HepG2 (cell line): ENCODE results near the gene UGP2. TPM values are rescaled to one million over a fixed set of nuclear protein-coding genes. Genes with fewer than 3 reads are reported as not detected.

Source experiments
- AGO2 ChIP-seq: fragments of 200-400 bp; formaldehyde crosslinking; optimal IDR thresholded peaks from 2 replicates; pipeline ENCODE3; 2017; ENCODE audit warnings: mild to moderate bottlenecking, low read depth, low read length, moderate library complexity
- CENPT ChIP-seq: sonication (generic); formaldehyde crosslinking; IDR thresholded peaks from 2 replicates; pipeline ENCODE4 v1.8.0; 2022; ENCODE audit warnings: low read depth, mild to moderate bottlenecking, moderate library complexity, missing genetic modification reagents
- DNMT3B ChIP-seq: conservative IDR thresholded peaks from 2 replicates; pipeline ENCODE4 v1.6.1; 2016; ENCODE audit warnings: missing biosample characterization, control low read depth
- ETV6 ChIP-seq: sonication (generic); formaldehyde crosslinking; conservative IDR thresholded peaks from 2 replicates; pipeline ENCODE4 v1.4.0; 2020; ENCODE audit warnings: missing genetic modification reagents
- KLF12 ChIP-seq: sonication (generic); formaldehyde crosslinking; IDR thresholded peaks from 2 replicates; pipeline ENCODE4 v1.4.0; 2020; ENCODE audit warnings: missing genetic modification reagents, borderline replicate concordance
- MIXL1 ChIP-seq: IDR thresholded peaks from 2 replicates; pipeline ENCODE4 v1.6.1; 2016
- NCOA1 ChIP-seq: sonication (generic); formaldehyde crosslinking; IDR thresholded peaks from 2 replicates; pipeline ENCODE4 v1.9.0; 2021; ENCODE audit warnings: missing genetic modification reagents
- NFE2L2 ChIP-seq: fragments of 150-350 bp; IDR thresholded peaks from 2 replicates; pipeline ENCODE4 v1.6.1; 2014; ENCODE audit warnings: low read length
- POLR2AphosphoS2 ChIP-seq: IDR thresholded peaks from 2 replicates; pipeline ENCODE4 v1.6.1; 2011; ENCODE audit warnings: low read depth, low read length, improper control_type of control experiment
- SP1 ChIP-seq, 2 experiments: fragments of 450-650 bp in 1 of 2; sonication (generic) in 1 of 2; formaldehyde crosslinking in 1 of 2; IDR thresholded peaks; 2 replicates each; pipeline versions ENCODE4 v1.4.0 to v1.6.1; 2016 to 2020; ENCODE audit warnings: missing genetic modification reagents in 1 of 2
- SRSF4 ChIP-seq: fragments of 200-400 bp; formaldehyde crosslinking; IDR thresholded peaks from one replicate; pipeline ENCODE4 v1.6.1; 2018; ENCODE audit warnings: mild to moderate bottlenecking, low read depth, low read length, moderate library complexity; ENCODE audit not compliant: poor library complexity, severe bottlenecking
- ZBTB7B ChIP-seq: sonication (generic); formaldehyde crosslinking; IDR thresholded peaks from 2 replicates; pipeline ENCODE4 v1.4.0; 2020; ENCODE audit warnings: missing genetic modification reagents
- ZNF350 ChIP-seq: sonication (generic); formaldehyde crosslinking; IDR thresholded peaks from 2 replicates; pipeline ENCODE4 v1.4.0; 2020; ENCODE audit warnings: mild to moderate bottlenecking, low read depth, missing genetic modification reagents, borderline replicate concordance
- ZNF468 ChIP-seq: sonication (generic); formaldehyde crosslinking; IDR thresholded peaks from 2 replicates; pipeline ENCODE4 v1.8.0; 2022; ENCODE audit warnings: mild to moderate bottlenecking, moderate library complexity, missing genetic modification reagents
- ZNF572 ChIP-seq: sonication (generic); formaldehyde crosslinking; IDR thresholded peaks from 2 replicates; pipeline ENCODE4 v1.5.1; 2020; ENCODE audit warnings: mild to moderate bottlenecking, missing genetic modification reagents
- ZNF580 ChIP-seq: IDR thresholded peaks from 2 replicates; pipeline ENCODE4 v1.6.1; 2016; ENCODE audit warnings: low read depth, borderline replicate concordance
- ZNF644 ChIP-seq: IDR thresholded peaks from 2 replicates; pipeline ENCODE4 v1.6.1; 2016; ENCODE audit warnings: low read depth
- ZNF704 ChIP-seq: sonication (generic); formaldehyde crosslinking; IDR thresholded peaks from 2 replicates; pipeline ENCODE4 v1.8.1; 2023; ENCODE audit warnings: mild to moderate bottlenecking, inconsistent platforms, moderate library complexity, missing genetic modification reagents, borderline replicate concordance
- ZNF746 ChIP-seq: sonication (generic); formaldehyde crosslinking; IDR thresholded peaks from 2 replicates; pipeline ENCODE4 v1.8.0; 2022; ENCODE audit warnings: mild to moderate bottlenecking, missing genetic modification reagents
- ZNF747 ChIP-seq: sonication (generic); formaldehyde crosslinking; IDR thresholded peaks from 2 replicates; pipeline ENCODE4 v1.8.1; 2023; ENCODE audit warnings: missing genetic modification reagents, mild to moderate bottlenecking, borderline replicate concordance
- ZSCAN25 ChIP-seq: sonication (generic); formaldehyde crosslinking; IDR thresholded peaks from 2 replicates; pipeline ENCODE4 v1.8.0; 2022; ENCODE audit warnings: mild to moderate bottlenecking, missing genetic modification reagents
- polyA plus RNA-seq, 8 experiments: library from polyadenylated mRNA; depleted of rRNA in 3 of 8; stranded (reverse) in 7 of 8; unstranded in 1 of 8; fragments of >200 nt; fragmentation: Illumina TruSeq in 4 of 8; extraction: Trizol in 4 of 8; gene quantifications; 2 replicates each; pipeline versions ENCODE4 v1.2.1 to v1.2.3, GENCODE V29; 2011 to 2016; ENCODE audit warnings: low read depth in 4 of 8, missing spikeins in 1 of 8, mixed read lengths in 1 of 8; ENCODE audit not compliant: insufficient read depth in 1 of 8
- total RNA-seq, 5 experiments: library from RNA; depleted of rRNA; stranded (reverse); fragments of >200 nt; fragmentation: Illumina TruSeq; extraction: Trizol; gene quantifications; 2 replicates each; pipeline ENCODE4 v1.2.3, GENCODE V29; 2016; ENCODE audit warnings: low read depth in 1 of 5
- TF ChIP-seq, protein P1 (sequence below): sonication (generic); formaldehyde crosslinking; IDR thresholded peaks from 2 replicates; pipeline ENCODE4 v1.8.0; 2022; ENCODE audit warnings: missing genetic modification reagents, low read depth, mild to moderate bottlenecking, borderline replicate concordance
- TF ChIP-seq, protein P2 (sequence below): IDR thresholded peaks from 2 replicates; pipeline ENCODE4 v1.6.1; 2016; ENCODE audit warnings: missing compliant biosample characterization, missing genetic modification reagents, borderline replicate concordance
- TF ChIP-seq, protein P3 (sequence below): IDR thresholded peaks from 2 replicates; pipeline ENCODE4 v1.4.0; 2020; ENCODE audit warnings: mild to moderate bottlenecking, missing genetic modification reagents

Gene UGP2
- total and polyA plus RNA-seq, 2 of the 13 experiments (the other 11 are each of a cell fraction or from before 2014, with no cell fraction given) = 96.0 to 134 TPM

- TF ChIP-seq NFE2L2 (no peak), ZNF746 (CRISPR knock-in tag) (no peak; the same call in 1 of the 2 replicates), SP1 (IDR thresholded peaks at IDR 0.05) (no peak), SP1 (CRISPR knock-in tag; IDR thresholded peaks at IDR 0.05) (peak; percentile 94), AGO2 (no peak), ZBTB7B (CRISPR knock-in tag) (no peak; the same call in 1 of the 2 replicates), ZNF747 (peak; percentile 70; the same call in 1 of the 2 replicates), POLR2AphosphoS2 (peak; percentile 74; the same call in 1 of the 2 replicates), MIXL1 (CRISPR knock-in tag) (no peak; the same call in 1 of the 2 replicates), ETV6 (CRISPR knock-in tag) (peak; percentile 41; the same call in 1 of the 2 replicates), ZNF468 (peak; percentile 85; the same call in 1 of the 2 replicates), ZNF704 (CRISPR knock-in tag) (no peak), SRSF4 (peak; percentile 80), ZNF350 (CRISPR knock-in tag) (peak; percentile 97), KLF12 (CRISPR knock-in tag) (peak; percentile 77; the same call in 1 of the 2 replicates), NCOA1 (CRISPR knock-in tag) (peak; percentile 77; the same call in 1 of the 2 replicates), ZNF644 (CRISPR knock-in tag) (no peak), ZNF572 (CRISPR knock-in tag) (no peak), DNMT3B (CRISPR knock-in tag) (no peak), ZSCAN25 (CRISPR knock-in tag) (no peak), CENPT (CRISPR knock-in tag) (no peak; the same call in 1 of the 2 replicates), ZNF580 (peak; percentile 78; the same call in 1 of the 2 replicates)
- TF ChIP-seq, protein P1, sequence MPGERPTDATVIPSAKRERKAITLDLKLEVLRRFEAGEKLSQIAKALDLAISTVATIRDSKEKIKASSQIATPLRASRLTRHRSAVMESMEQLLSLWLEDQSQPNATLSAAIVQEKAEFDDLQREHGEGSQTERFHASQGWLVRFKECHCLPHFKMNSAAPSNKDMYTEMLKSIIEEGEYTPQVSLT (CRISPR knock-in tag) = no peak; the same call in 1 of the 2 replicates
- TF ChIP-seq, protein P2, sequence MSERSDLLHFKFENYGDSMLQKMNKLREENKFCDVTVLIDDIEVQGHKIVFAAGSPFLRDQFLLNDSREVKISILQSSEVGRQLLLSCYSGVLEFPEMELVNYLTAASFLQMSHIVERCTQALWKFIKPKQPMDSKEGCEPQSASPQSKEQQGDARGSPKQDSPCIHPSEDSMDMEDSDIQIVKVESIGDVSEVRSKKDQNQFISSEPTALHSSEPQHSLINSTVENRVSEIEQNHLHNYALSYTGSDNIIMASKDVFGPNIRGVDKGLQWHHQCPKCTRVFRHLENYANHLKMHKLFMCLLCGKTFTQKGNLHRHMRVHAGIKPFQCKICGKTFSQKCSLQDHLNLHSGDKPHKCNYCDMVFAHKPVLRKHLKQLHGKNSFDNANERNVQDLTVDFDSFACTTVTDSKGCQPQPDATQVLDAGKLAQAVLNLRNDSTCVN (CRISPR knock-in tag) = peak; percentile 78
- TF ChIP-seq, protein P3, sequence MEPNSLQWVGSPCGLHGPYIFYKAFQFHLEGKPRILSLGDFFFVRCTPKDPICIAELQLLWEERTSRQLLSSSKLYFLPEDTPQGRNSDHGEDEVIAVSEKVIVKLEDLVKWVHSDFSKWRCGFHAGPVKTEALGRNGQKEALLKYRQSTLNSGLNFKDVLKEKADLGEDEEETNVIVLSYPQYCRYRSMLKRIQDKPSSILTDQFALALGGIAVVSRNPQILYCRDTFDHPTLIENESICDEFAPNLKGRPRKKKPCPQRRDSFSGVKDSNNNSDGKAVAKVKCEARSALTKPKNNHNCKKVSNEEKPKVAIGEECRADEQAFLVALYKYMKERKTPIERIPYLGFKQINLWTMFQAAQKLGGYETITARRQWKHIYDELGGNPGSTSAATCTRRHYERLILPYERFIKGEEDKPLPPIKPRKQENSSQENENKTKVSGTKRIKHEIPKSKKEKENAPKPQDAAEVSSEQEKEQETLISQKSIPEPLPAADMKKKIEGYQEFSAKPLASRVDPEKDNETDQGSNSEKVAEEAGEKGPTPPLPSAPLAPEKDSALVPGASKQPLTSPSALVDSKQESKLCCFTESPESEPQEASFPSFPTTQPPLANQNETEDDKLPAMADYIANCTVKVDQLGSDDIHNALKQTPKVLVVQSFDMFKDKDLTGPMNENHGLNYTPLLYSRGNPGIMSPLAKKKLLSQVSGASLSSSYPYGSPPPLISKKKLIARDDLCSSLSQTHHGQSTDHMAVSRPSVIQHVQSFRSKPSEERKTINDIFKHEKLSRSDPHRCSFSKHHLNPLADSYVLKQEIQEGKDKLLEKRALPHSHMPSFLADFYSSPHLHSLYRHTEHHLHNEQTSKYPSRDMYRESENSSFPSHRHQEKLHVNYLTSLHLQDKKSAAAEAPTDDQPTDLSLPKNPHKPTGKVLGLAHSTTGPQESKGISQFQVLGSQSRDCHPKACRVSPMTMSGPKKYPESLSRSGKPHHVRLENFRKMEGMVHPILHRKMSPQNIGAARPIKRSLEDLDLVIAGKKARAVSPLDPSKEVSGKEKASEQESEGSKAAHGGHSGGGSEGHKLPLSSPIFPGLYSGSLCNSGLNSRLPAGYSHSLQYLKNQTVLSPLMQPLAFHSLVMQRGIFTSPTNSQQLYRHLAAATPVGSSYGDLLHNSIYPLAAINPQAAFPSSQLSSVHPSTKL = no peak; the same call in 1 of the 2 replicates
These were observed 877 bp upstream of the UGP2 start (continued) for GRCh38 chr2:63840785-63841253.
